Right lobe of liver (tissue), 6 donors: ENCODE data around the gene ADGRL3. TPM values are rescaled to one million over a fixed set of nuclear protein-coding genes. Genes with fewer than 3 reads are reported as not detected.

Experiments used
- ATAC-seq, 4 donors: fragments of 200-7000 bp; cut with Tn5 transposase; one replicate each; pipeline ENCODE4 v1.9.1; 2020; ENCODE audit warnings: mild to moderate bottlenecking in 4 of 4, moderate library complexity in 4 of 4
- DNase-seq, 3 donors: peaks; one replicate each; pipeline ENCODE4 v3.0.0-alpha.2; 2020
- H3K27ac ChIP-seq, 3 donors: fragments of 200-600 bp; one replicate each; pipeline ENCODE4 v1.8.0; 2022
- H3K27me3 ChIP-seq, 2 donors: fragments of 200-600 bp; one replicate each; pipeline ENCODE4 v1.8.0; 2022
- H3K36me3 ChIP-seq, 4 donors: fragments of 200-600 bp; sonication (generic) in 1 of 4; one replicate each; pipeline versions ENCODE4 v1.5.1 to v1.8.0; 2017 to 2022; ENCODE audit warnings: control low read depth in 1 of 4
- H3K4me1 ChIP-seq, 4 donors: fragments of 200-600 bp; sonication (generic) in 1 of 4; one replicate each; pipeline versions ENCODE4 v1.5.1 to v1.8.0; 2017 to 2022; ENCODE audit warnings: control low read depth in 1 of 4
- H3K4me3 ChIP-seq, 3 donors: fragments of 200-600 bp; one replicate each; pipeline ENCODE4 v1.8.0; 2022
- H3K9me3 ChIP-seq, 4 donors: fragments of 200-600 bp; sonication (generic) in 1 of 4; one replicate each; pipeline versions ENCODE4 v1.5.1 to v1.8.0; 2017 to 2022; ENCODE audit warnings: control low read depth in 1 of 4
- CTCF ChIP-seq, 4 donors: fragments of 200-600 bp in 3 of 4; fragments of 450-650 bp in 1 of 4; IDR thresholded peaks; one replicate each; pipeline versions ENCODE4 v1.5.1 to v1.8.0; 2016 to 2022; ENCODE audit warnings: antibody characterized with exemption in 4 of 4, mild to moderate bottlenecking in 2 of 4
- POLR2A ChIP-seq: fragments of 450-650 bp; IDR thresholded peaks from one replicate; pipeline ENCODE4 v1.6.1; 2017; ENCODE audit warnings: antibody characterized with exemption, mild to moderate bottlenecking
- WGBS: methylation state at CpG from one replicate; pipeline ENCODE4 v1.1.6; 2018; ENCODE audit warnings: low coverage, low lambda C conversion rate; ENCODE audit not compliant: insufficient coverage; ENCODE audit errors: missing lambda C conversion rate; 5-methylcytosine and 5-hydroxymethylcytosine counted together
- intact Hi-C, 2 donors: fragments of 100-400 bp; cut with DNase I; formaldehyde crosslinking; loops; one replicate each; pipeline versions ENCODE4 v1.11.2 to v1.14.1; 2022
- total RNA-seq, 6 experiments: library from RNA; depleted of rRNA in 2 of 6; stranded (reverse); fragments of >200 nt in 2 of 6; fragmentation: NEBNext Ultra II Directional in 3 of 6; extraction: Animal tissue kit (Norgen Biotek cat#: 25700) in 3 of 6; gene quantifications; one replicate each; pipeline versions ENCODE4 v1.1.0 to v1.2.4, GENCODE V29; 2016 to 2023
- donor health status: DM: no; HTN: yes; CAD: no.
- donor health status: DM: no; HTN: no; CAD: no.
- donor health status: DM: no; HTN: no; CAD: no.
- donor health status: DM: no; HTN: yes; CAD: no.
- donor health status: DM: no; HTN: yes; CAD: no.

Gene ADGRL3
- total RNA-seq, 6 experiments from 2014 or later: 0.06 to 1.1 (median 0.35) TPM

GRCh38 chr4:61308033-61308432, 107.9 kb downstream of the ADGRL3 start:
- no peaks in the 10 kb centered on the region for H3K4me1 ChIP-seq
- no peak for DNase-seq
- H3K27me3 ChIP-seq: no peaks in the 10 kb centered on the region
- H3K9me3 ChIP-seq: no peaks in the 10 kb centered on the region
- intact Hi-C loops: no loop called here
- no peak overlapping the region for H3K4me3 ChIP-seq
- ATAC-seq: no peak
- no peak overlapping the region for H3K27ac ChIP-seq
- no peak for TF ChIP-seq POLR2A
- no peaks in the 10 kb centered on the region for H3K36me3 ChIP-seq
- 93% methylated on average over 2 of the region's 2 CpGs for WGBS

DNA sequence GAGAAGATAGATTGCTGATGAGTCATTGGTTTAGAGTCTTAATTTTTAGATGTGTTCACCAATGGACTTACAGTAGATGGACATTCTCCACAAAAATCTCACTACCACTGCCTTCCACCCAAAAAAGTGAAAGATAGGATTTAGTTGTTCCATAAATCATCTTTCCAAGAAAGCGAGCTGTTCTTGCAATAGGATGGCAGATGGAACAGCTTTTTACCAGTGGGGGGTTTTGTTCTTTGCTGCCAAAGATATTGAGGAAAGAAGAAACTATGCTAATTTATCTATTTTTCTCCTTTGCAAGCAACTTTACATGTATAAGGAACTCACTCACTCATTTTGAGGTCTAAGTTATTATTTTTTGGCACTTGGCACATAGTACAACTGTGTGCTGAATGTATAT, 109.5 kb downstream of the ADGRL3 start:
- intact Hi-C loops: no loop called here
- no peaks in the 10 kb centered on the region for H3K27me3 ChIP-seq
- ATAC-seq (no peak), DNase-seq (no peak)
- no peaks in the 10 kb centered on the region for H3K9me3 ChIP-seq
- no peak overlapping the region for H3K4me3 ChIP-seq
- no peaks in the 10 kb centered on the region for H3K36me3 ChIP-seq
- TF ChIP-seq CTCF (IDR thresholded peaks at IDR 0.05) (no peak), POLR2A (no peak)
- no peak overlapping the region for H3K27ac ChIP-seq
- WGBS: 36% methylated on average over 1 of the region's 1 CpG
- no peaks in the 10 kb centered on the region for H3K4me1 ChIP-seq

DNA sequence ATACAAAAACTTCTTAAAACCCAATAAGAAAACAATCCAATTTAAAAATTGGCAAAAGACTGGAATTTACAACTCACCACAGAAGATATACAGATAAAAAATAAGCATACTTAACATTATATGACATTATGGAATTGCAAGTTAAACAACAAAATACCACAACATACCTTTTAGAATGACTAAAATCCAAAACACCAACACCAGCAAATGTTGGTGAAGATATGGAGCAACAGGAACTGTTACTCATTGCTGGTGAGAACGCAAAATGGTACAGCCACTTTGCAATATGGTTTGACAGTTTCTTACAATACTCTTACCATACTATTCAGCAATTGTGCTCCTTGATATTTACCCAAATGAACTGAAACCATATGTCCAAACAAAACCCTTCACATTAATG, 112.4 kb downstream of the ADGRL3 start:
- no peak for DNase-seq
- H3K27me3 ChIP-seq: no peaks in the 10 kb centered on the region
- H3K9me3 ChIP-seq: no peaks in the 10 kb centered on the region
- 92% methylated on average over 1 of the region's 1 CpG for WGBS
- H3K27ac ChIP-seq: no peak overlapping the region
- no peaks in the 10 kb centered on the region for H3K4me1 ChIP-seq
- H3K4me3 ChIP-seq: no peak overlapping the region
- intact Hi-C loops: no loop called here
- H3K36me3 ChIP-seq: no peaks in the 10 kb centered on the region
- ATAC-seq: no peak
- TF ChIP-seq POLR2A (no peak), CTCF (IDR thresholded peaks at IDR 0.05) (no peak)

DNA sequence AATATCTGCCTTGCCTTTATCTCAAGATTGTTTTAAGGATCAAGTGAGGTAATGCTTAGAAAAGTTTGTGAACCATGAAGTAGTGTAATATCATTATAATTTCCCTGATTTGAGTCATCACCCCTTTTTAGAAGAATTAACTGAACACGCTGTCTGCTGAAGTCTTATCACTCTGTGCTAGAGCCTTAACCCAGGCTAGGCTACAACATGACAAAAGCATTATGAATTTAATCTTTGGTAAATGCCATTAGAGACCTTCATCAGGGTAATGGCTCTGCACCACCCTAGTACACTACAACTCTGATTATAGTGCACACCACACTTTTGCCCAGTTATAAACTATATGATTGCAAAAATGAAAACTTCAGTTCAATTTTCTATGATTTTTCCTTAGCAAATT, 118.3 kb downstream of the ADGRL3 start:
- Histone ChIP-seq H3K4me1 (no peaks in the 10 kb centered on the region), H3K36me3 (no peaks in the 10 kb centered on the region), H3K27me3 (no peaks in the 10 kb centered on the region), H3K27ac (no peak overlapping the region), H3K4me3 (no peak overlapping the region), H3K9me3 (no peaks in the 10 kb centered on the region)
- 90% methylated on average over 1 of the region's 1 CpG for WGBS
- intact Hi-C loops: no loop called here
- no peak for ATAC-seq
- no peak for DNase-seq
- TF ChIP-seq CTCF (IDR thresholded peaks at IDR 0.05) (no peak), POLR2A (no peak)

- DNase-seq (no peak), ATAC-seq (no peak)
Measured at GRCh38 chr4:61319156-61319555, 119.0 kb downstream of the ADGRL3 start.

More at GRCh38 chr4:61319156-61319555, 119.0 kb downstream of the ADGRL3 start:
- Histone ChIP-seq H3K27ac (no peak overlapping the region), H3K36me3 (no peaks in the 10 kb centered on the region), H3K4me1 (no peaks in the 10 kb centered on the region), H3K27me3 (no peaks in the 10 kb centered on the region), H3K4me3 (no peak overlapping the region), H3K9me3 (no peaks in the 10 kb centered on the region)
- intact Hi-C loops: no loop called here
- TF ChIP-seq CTCF (IDR thresholded peaks at IDR 0.05) (no peak), POLR2A (no peak)
